ENCODE results near the gene PICK1.

Gene PICK1

GRCh38 chr22:38025514-38025913 is 31.7 kb upstream of the PICK1 start:
- no peak overlapping the region for H3K4me3 ChIP-seq (ENCODE audit: low read depth, low read length)
- DNase-seq (ENCODE audit: low read depth, low spot score): no peak
- CTCF ChIA-PET: no interaction called here
- TF ChIP-seq, protein P1, sequence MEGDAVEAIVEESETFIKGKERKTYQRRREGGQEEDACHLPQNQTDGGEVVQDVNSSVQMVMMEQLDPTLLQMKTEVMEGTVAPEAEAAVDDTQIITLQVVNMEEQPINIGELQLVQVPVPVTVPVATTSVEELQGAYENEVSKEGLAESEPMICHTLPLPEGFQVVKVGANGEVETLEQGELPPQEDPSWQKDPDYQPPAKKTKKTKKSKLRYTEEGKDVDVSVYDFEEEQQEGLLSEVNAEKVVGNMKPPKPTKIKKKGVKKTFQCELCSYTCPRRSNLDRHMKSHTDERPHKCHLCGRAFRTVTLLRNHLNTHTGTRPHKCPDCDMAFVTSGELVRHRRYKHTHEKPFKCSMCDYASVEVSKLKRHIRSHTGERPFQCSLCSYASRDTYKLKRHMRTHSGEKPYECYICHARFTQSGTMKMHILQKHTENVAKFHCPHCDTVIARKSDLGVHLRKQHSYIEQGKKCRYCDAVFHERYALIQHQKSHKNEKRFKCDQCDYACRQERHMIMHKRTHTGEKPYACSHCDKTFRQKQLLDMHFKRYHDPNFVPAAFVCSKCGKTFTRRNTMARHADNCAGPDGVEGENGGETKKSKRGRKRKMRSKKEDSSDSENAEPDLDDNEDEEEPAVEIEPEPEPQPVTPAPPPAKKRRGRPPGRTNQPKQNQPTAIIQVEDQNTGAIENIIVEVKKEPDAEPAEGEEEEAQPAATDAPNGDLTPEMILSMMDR (IDR thresholded peaks at IDR 0.05; ENCODE audit: insufficient read depth, low read length, missing control alignments): no peak
- POLR2A ChIA-PET: no interaction called here

DNA sequence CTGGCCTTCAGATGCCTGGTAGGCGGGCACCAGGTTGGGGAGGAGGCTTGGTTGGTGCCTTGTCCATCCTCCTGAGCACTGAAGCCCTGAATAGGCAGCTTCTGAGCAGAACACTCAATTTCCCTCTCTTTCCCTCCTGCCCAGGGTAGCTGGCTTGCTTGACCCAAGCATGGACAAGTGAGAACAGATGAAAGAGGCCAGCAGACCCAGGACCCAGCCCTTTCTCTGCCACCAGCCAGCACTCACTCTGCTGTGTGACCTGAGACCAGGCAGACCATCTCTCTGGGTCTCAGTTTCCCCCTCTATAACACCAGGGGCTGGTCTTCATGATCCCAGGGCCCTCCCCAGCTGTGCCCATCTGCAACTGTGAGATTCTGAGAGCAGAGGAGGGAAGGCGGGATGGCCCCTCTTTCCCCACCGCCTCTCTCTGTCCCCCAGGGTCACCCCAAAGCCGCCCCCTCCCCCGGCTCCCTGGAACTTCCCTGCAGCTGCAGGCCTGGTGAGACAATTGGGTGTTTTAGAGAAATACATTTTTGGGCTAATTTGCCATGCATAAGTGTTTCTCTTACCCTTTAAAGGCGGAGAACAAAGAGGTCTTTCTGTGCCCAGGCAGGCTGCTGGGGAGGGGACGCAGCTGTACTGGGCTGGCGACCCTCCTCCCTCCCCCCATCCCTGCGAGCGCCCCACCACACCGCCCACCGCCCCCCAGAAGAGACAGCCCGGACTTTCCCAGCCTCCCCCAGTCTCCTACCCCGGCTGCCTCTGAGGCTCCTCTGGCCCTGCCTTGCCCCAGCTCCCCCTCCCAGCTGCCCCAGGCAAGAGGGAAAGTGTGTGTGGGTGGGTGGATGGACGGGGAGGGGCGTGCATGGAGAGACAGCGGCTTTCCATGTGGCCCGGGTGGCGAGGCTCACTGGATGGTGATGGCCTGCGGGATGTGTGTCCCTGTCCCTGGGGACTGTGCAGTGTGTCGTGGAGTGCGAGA is 30.8 kb upstream of the PICK1 start:
- no peak for DNase-seq (ENCODE audit: low read depth, low spot score)
- no peak overlapping the region for H3K4me3 ChIP-seq (ENCODE audit: low read depth, low read length)
- ChIA-PET POLR2A (no interaction called here), CTCF (no interaction called here)
- TF ChIP-seq, protein P1 (IDR thresholded peaks at IDR 0.05; ENCODE audit: insufficient read depth, low read length, missing control alignments): no peak

DNA sequence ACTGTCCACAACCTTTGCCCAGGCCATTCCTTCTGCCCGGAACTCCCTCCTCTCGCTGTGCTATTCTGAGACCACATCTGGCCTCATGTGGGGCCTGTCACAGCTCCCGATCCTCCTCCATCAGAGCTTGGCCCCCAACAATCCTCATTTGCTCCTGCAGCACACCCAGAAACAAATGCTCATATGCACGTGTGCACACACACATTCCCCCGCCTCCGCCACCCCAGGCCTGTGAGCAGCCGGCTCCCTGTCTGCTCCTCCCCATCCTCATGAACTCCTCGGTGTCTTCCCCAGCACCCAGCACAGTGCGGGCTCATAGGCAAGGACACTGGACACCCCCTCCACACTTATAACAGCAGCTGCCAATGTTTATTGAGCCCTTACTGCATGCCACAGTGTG is 29.7 kb upstream of the PICK1 start:
- CTCF ChIA-PET: no interaction called here
- no peak for DNase-seq (ENCODE audit: low read depth, low spot score)
- no peak overlapping the region for H3K4me3 ChIP-seq (ENCODE audit: low read depth, low read length)
- POLR2A ChIA-PET: no interaction called here
- TF ChIP-seq, protein P1 (IDR thresholded peaks at IDR 0.05; ENCODE audit: insufficient read depth, low read length, missing control alignments): no peak

GRCh38 chr22:38028344-38029130 is 28.7 kb upstream of the PICK1 start:
- POLR2A ChIA-PET: no interaction called here

DNA sequence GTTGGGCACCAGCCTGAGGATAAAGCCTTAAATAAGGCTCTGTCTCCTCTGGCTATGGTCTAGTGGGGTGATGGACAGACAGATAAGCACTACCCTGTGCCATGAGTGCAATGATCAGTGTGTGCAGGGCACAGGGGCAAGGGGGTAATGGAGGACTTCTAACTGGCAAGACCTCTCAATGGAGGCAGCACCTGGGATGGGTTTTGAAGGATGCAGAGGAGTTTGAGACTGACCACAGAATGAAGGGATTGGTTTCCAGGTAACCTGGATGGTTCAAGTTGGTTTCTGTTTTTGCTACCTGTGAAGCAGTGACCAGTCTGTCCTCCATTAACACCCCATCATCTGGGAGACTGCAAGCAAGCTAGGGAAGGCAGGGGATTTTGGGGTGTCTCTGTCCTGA is 27.8 kb upstream of the PICK1 start:
- ChIA-PET POLR2A (no interaction called here), CTCF (interaction anchor here (1.4 kb wide), 1 partner anchor 23 kb away, joined by 4 read pairs; no protein-coding TSS in a partner anchor)
- TF ChIP-seq, protein P1 (IDR thresholded peaks at IDR 0.05; ENCODE audit: insufficient read depth, low read length, missing control alignments): no peak
- DNase-seq (ENCODE audit: low read depth, low spot score): no peak
- H3K4me3 ChIP-seq (ENCODE audit: low read depth, low read length): no peak overlapping the region

More at GRCh38 chr22:38028344-38029130, 28.7 kb upstream of the PICK1 start:
- DNase-seq (ENCODE audit: low read depth, low spot score): no peak
- H3K4me3 ChIP-seq (ENCODE audit: low read depth, low read length): no peak overlapping the region
- TF ChIP-seq, protein P1 (IDR thresholded peaks at IDR 0.05; ENCODE audit: insufficient read depth, low read length, missing control alignments): no peak
- CTCF ChIA-PET: no interaction called here

DNA sequence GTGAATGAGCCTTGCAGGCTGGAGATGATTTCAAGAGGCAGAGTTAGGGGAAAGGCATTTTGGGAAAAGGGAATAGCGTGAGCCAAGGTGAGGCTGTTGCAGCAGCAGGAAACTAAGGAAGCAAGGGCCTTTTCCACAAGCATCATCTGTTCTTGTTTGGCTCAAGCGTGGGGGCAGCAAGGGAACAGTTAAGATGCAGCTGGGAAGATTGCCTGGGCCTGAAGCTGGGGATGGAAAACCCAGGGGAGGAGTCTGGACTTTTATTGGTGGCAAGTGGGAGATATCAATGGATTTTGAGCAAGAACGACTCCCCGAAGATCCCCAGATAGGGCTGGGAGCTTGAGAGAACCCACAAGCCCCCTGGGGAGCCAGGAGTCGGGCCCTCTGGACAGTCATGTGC is 27.3 kb upstream of the PICK1 start:
- DNase-seq (ENCODE audit: low read depth, low spot score): no peak
- CTCF ChIA-PET: interaction anchor here (1.4 kb wide), 1 partner anchor 22 kb away, joined by 4 read pairs; no protein-coding TSS in a partner anchor

More for the DNA sequence above, 27.3 kb upstream of the PICK1 start:
- H3K4me3 ChIP-seq (ENCODE audit: low read depth, low read length): no peak overlapping the region
- TF ChIP-seq, protein P1 (IDR thresholded peaks at IDR 0.05; ENCODE audit: insufficient read depth, low read length, missing control alignments): no peak
- POLR2A ChIA-PET: no interaction called here
